Activated naive CD4-positive, alpha-beta T cell treated with Interleukin-2 at 50 U/mL for 16 hours (primary cell): ENCODE results near the gene RANBP2.

Source experiments
- DNase-seq: peaks from one replicate; pipeline ENCODE4 v3.0.0-alpha.2; 2020

The RANBP2 gene

DNA sequence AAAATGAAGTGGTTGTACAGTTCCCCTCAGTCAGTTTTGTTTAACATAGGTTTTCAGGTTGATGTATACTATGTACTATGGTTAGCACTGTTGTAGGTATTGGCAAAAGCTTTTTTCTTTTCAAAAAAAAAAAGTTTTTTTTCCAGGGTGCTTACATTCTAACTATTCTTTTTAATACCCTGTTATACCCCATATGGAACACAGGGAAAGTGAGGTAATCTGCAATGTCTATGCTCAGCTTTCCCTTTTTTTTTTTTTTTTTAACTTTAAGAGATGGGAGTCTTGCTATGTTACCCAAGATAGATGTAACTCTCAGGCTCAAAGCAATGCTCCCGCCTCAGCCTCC, 66.7 kb downstream of the RANBP2 start:
- DNase-seq: no peak

DNA sequence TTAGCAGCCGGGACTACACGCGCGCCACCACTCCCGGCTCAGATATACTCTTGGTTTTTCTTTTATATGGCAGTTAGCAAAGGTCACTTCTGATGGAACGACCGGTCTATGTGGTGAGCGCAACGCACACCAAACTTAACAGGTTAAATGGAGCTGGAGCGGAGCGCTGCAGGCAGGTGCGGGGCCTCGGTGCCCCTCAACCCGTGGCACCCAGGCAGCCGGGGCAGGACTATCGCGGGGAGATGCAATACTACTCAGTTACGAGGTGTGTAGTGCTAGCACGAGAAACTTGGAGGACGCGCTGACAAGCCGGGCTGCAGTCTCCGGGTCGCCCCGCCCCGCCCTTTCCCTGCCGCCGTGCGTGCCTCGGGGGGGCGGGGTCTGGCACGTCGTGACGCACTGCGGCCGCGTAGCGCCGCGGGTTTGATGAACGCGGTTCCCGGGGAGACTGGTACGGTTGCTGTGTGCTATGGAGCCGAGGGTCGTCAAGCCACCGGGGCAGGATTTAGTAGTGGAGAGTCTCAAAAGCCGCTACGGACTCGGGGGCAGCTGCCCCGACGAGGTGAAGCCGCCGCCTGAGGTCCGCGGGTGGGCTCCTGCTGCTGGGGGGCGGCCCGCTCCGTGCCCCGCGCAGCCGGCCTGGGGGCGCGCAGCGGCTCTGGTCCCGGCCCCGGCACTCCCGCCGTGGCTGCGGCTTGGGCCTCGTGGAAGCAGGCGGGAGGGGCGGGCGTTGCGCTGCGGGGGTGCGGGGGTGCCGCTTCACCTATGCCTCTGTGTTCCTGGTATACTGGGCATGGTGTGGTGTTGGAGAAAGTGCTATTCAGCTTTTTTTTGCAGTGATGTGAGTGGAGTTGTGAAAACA, 67.3 kb downstream of the RANBP2 start, which contains the start of gene CCDC138:
Gene CCDC138, plus strand, starts transcription at position 418 of the 862 bp plus-strand sequence. Its CDS starts 52 bp downstream, at position 470.
- DNase-seq: peak; percentile 92

DNA sequence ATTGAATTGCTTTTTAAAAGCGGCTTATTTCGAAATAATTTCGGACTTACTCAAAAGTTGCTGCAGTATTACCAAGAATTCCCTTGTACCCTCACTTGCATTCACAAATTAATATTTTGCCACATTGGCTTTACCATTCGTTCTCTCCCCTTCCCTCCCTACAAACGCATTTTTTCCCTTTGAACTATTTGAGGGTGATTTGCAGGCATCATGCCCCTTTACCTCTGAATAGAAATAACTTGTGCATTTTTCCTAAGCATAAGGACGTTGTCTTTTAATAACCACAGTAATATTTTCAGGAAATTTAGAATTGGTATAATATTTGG, 67.9 kb downstream of the RANBP2 start:
- DNase-seq: no peak

DNA sequence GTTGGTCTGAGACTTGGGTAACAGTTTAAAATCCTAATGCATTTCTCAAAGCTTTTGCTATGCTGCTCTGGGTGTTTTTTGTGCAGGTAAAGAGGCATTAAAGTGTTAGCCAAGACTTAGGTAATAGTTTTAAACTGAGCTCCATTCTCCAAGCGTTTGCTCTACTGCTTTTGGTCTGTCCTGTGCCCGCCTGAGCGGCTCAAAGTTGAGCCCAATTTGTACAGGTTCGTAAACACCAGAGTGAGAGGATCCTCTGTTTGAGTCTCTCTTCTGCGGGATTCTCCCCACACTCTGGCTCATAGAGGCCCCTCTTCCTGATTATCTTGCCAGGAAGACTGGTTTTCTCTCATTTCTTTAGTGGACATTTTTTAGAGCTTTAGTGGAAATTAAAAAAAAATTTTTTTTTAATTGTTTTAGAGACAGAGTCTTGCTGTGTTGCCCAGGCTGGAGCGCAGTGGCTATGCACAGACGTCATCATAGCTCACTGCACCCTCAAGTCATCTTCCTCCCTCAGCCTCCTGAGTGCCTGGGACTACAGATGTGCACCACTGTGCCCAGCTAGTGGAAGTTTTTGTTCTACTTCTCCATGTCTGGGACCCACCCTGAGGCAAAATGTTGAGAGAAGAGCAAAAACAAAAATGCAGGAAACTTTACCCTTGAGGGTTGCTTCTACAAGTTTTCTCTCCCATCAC, 83.9 kb downstream of the RANBP2 start:
- no peak for DNase-seq

DNA sequence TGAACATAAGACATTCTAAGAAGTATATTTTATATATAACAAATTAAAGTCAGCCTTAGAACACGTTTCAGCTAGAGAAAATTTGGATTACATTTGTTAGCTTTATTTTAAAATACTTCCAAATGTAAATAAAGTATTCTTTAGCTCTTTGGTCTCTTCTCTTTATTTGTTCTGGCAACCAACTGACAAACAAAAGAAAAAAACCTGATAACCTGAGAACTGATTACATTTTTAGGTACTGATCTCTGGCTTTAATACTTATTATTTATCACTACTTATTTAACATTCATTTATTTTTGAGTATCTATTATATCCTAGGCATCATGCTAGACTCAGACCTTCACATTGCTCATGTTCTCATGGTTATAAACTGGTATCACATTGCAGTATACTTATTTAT, 85.8 kb downstream of the RANBP2 start:
- no peak for DNase-seq

DNA sequence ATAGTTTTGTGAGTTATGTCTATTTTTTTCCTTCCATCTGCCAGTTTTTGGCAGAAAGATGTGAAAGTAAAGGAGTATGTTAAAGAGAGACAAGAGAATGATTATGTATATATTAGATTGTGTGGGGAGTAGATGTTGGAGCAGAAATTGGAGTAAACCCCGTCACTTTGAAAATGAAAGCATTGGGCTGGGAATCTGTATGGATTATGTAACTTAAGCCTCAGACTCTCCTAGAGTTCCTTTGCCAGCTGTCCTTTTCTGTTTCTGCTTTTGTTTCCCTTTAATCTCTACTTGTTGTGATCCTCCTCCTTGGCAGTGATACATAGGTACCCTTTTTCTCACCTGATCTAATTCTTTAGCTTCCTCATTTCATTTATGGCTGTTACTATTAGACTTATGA, 86.5 kb downstream of the RANBP2 start:
- DNase-seq: no peak

DNA sequence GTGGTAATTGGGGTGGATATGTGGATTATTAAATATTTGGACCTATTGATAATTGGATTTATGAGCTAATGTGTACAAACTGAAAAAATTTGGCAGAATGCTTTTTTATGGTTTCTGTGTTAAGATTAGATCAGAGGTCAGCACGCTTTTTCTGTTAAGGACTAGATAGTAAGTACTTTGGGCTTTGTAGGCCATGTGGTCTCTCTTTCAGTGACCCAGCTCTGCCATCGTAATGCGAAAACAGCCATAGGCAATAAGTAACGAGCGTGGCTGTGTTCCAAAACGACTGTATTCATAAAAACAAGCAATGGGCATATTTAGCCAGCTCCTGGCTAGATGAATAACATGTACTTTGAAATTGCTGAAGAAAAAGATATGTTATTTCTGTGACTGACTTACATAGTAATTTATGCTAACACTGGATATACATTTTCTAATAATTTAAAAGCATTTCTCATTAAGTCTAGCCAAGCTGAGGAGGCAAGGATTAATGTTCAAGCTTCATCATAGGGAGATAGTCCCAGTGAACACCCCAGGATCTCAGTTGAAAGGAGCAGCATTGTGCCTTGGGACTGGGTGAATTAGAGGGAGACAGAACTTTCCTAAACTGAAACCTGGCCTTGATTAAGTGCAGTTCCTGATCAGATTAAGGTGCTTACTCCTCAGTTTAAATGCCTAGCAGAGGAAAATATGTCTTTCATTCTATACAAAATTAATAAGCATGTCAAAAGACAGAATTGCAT, 87.3 kb downstream of the RANBP2 start:
- DNase-seq: no peak

DNA sequence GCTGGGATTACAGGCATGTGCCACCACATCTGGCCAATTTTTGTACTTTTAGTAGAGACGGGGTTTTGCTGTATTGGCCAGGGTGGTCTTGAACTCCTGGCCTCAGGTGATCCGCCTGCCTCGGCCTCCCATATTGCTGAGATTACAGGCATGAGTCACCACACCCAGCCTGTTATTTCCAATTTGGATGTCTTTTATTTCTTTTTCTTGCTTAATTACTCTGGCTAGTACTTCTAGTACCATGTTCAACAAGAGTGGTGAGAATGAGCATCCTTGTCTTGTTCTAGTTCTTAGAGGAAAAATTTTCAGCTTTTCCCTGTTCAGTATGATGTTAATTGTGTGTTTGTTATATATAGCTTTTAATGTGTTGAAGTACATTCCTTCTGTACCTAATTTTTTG, 90.7 kb downstream of the RANBP2 start:
- no peak for DNase-seq

DNA sequence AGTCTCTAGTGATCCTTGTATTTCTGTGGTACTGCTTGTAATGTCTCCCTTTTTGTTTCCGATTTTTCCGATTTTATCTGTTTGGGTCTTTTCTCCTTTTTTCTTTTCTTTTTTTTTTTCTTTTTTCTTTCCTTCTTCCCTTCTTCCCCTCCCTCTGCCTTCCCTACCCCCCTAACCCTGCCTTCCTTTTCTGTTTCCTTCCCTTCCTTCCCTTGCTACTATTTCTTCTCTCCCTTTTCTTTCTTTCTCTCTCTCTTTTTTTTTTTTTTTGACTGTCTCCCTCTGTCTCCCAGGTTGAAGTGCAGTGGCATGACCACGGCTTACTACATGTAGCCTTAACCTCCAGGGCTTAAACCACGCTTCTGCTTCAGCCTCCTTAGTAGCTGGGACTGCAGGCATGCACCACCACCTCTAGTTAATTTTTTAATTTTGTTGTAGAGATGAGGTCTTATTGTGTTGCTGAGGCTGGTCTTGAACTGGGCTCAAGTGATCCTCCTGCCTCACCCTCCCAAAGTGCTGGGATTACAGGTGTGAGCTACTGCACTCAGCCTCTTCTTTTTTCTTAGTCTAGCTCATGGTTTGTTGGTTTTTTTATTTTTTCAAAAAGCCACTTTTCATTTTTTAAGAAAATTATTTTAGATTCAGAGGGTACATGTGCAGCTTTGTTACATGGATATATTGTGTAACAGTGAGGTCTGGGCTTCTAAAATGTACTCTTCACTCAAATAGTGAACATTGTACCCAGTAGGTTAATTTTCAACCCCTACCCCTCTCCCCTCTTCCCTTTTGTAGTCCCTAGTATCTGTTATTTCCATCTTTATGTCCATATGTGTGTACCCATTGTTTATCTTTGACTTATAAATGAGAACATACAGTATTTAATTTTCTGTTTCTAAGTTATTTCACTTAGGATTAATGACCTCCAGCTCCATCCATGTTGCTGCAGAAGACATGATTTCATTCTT, 92.0 kb downstream of the RANBP2 start:
- no peak for DNase-seq

DNA sequence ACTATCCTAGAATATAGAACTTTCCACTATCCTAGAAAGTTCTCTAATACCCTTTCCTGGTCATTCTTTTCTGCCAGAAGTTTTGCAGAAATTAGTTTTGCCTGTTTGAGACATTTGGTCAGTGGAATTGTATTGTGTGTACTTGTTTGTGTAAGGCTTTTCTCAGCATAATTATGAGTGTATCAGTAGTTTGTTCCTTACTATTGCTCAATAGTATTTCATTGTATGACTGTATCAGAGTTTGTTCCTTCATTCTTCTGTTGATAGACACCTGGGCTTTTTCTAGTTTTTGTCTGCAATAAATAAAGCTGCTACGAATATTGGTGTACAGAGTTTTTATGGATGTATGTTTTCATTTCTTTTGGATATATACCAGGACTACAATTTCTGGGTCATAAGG, 94.5 kb downstream of the RANBP2 start:
- no peak for DNase-seq

DNA sequence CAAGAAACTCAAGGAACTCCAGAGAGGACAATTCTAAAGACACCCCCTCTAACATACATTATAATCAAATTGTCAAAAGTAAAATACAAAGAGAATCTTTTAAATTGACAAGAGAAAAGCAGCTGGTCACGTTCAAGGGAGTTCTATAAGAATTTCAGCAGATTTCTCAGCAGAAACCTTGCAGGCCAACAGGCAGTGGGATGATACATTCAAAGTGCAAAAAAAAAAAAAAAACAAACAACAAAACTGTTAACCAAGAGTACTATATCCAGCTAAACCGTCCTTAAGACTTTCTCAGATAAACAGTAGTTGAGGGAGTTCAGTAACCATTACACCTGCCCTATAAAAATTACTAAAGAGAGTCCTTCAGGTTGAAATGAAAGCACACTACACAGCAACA, 101.2 kb downstream of the RANBP2 start:
- no peak for DNase-seq

DNA sequence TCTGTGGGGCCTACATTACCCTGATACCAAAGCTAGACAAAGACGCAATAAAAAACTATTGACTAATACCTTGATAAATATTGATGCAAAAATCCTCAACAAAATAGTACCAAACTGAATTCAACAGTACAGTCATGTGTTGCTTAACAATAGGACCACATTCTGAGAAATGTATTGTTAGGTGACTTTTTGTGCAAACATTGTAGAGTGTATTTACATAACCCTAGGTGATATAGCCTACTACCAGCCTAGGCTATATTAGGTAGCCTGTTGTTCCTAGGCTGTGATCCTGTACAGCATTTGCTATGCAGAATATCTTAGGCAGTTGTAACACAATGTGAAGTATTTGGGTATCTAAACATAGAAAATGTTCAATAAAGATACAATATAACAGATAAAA, 104.0 kb downstream of the RANBP2 start:
- no peak for DNase-seq

DNA sequence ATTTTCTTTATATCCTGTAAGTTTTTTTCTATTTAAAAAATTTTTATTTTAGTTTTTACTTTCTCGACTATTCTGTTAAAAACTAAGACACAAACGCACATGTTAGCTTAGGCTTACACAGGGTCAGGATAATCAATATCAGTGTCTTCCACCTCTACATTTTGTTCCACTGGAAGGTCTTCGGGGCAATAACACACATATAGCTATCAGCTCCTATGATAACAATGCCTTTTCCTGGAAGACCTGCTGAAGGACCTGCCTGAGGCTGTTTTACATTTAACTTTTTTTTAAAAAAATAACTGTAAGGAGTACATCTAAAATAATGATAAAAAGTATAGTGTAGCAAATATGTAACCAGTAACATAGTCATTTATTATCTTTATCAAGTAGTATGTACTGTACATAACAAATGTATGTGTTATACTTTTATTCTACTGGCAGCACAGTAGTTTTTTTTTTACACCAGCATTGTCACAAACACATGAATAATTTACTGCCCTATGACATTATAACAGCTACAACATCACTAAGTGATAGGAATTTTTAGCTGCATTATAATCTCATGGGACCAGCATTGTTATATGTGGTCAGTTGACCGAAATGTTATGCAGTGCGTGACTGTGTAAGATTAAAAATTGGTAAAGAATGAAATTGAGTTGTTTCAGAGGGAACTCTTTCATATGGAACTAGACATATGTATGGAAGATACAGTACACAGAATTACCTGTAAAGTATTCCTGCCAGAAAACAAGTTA, 105.2 kb downstream of the RANBP2 start:
- no peak for DNase-seq

DNA sequence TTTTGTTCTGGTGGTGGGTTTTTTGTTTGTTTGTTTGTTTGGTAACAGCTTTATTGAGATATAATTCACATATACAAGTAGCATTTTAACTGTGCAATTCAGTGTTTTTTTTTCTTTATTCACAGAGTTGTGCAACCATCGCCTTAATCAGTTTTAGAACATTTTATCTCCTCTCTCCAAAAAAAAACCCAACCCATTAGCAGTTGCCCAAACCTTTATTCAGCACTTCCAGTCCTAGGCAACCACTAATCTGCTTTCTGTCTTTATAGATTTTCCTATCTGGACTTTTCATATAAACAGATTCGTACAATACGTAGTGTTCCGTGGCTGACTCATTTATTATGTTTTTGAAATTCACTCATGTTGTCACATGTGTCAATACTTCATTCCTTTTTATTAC, 106.0 kb downstream of the RANBP2 start:
- DNase-seq: no peak

DNA sequence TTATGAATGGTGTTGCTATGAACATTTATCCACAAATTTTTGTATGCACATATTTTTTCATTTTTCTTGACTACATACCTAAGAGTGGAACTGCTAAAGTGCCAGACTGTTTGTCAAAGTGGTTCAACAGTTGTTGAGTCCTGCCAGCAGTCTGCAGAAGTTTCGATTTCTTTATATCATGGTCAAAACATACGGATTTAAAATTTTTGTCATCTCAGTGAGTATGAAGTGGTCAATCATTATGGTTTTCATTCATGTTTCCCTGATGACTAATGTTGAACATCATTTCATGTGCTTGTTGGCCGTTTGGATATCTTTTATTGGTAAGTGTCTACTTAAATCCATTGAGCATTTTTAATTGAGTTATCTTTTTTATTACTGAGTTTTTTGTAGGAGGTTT, 106.5 kb downstream of the RANBP2 start:
- DNase-seq: no peak

DNA sequence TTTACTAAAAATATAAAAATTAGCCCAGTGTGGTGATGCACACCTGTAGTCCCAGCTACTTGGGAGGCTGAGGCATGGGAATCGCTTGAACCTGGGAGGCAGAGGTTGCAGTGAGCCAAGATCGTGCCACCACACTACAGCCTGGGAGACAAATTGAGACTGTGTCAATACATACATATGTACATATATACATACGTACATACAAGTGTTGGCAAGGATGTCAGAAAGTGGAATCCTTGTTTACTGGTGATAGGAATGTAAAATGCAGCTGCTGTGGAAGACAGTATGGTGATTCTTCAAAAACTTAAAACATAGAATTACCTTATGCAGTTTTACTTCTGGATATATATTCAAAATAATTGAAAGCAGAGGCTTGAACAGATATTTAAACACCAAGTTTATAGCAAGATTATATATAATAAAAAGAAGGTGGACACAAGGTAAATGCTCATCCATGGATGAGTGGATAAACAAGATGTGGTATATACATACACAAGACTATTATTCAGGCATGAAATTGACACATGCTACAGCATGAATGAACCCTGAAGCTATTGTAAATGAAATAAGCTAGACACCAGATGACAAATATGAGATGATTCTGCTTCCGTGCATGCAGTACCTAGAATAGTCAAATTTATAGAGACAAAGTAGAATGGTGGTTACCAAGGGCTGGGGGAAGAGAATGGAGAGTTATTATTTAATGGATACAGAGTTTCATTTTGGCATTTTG, 110.5 kb downstream of the RANBP2 start:
- no peak for DNase-seq

DNA sequence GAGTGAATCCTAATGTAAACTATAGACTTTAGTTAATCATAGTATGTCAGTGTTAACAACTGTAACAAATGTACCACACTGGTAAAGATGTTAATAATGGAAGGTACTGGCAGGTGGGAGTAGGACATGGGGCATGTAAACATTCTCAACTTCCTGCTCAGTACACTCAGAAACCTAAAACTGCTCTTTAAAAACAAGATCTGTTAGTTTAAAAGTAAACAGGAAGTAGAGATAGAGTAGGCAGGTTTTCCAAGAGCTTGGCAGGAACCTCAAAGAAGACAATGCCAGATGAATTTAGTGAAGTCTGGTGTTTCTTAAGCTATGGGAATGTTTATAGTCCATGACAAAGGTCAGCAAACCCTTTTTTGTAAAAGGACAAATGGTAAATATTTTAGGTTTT, 113.9 kb downstream of the RANBP2 start:
- DNase-seq: no peak

DNA sequence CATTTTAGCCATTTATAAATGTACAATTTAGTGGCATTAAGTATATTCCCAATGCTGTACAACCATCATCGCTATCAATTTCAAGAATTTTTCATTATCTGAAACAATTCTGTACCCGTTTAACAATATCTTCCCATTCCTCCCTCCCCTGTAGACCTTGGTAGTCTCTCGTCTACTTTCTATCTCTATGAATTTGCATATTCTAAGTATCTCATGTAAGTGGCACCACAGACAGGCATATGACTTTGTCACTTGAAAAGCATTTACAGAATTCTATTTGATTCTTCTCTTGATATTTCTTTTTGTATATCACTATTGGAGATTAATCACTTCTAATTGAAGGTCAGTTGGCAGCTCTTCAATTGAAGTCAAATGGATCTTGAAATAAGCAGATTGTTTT, 115.3 kb downstream of the RANBP2 start:
- no peak for DNase-seq

DNA sequence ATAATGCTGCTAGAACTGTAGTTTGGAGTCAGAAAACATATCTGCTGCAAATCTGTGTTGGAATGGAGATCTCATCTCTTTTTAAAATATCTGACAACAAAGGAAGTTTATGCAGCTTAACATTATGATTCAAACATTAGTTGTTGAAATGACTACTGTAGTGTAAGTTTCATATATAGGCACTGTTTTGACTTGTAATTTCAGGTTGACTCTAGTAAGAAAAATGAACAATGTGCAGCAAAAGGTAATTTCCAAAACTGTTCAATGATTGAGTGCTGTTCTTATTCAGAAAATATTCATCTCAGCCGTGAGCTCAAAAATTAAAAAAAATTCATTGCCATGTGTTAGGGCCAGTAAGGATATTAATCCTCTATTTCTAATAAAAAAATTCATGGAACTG, 115.8 kb downstream of the RANBP2 start:
- DNase-seq: no peak
